Activated gamma-delta T cell (primary cell): ENCODE measurements around the gene ANAPC15.

ENCODE experiments used
- DNase-seq: peaks from one replicate; lab custom pipeline; 2025; lab: John Stamatoyannopoulos, UW

The ANAPC15 gene

GRCh38 chr11:72124046-72124445, 11.6 kb upstream of the ANAPC15 start:
- DNase-seq: no peak

DNA sequence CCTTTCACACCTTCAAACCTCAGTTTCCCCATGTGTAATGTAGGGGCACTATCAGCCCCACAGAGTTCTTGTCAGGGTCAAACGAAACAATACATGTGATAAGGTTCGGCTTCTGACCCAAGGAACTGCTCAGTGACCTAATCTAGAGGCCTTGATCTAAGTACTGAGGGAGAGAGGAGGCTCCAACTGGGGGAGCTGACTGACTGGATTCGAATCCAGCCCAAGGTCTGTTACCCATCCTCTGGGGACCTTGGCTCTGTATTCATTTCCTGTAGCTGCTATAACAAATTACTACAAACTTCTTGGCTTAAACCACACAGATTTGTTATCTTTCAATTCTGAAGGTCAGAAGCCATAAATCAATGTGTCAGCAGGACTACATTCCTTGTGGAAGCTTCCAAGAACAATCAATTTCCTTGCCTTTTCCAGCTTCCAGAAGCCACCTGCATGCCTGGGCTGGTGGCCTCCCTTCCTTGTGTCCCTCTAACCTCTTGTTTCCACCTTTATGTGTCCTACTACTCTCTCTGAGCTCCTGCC, 10.7 kb upstream of the ANAPC15 start:
- DNase-seq: no peak

GRCh38 chr11:72122607-72123006, 10.1 kb upstream of the ANAPC15 start:
- no peak for DNase-seq

- no peak for DNase-seq
These were observed 8.4 kb upstream of the ANAPC15 start for GRCh38 chr11:72120930-72121329.

GRCh38 chr11:72119198-72119597, 6.7 kb upstream of the ANAPC15 start:
- DNase-seq: no peak

DNA sequence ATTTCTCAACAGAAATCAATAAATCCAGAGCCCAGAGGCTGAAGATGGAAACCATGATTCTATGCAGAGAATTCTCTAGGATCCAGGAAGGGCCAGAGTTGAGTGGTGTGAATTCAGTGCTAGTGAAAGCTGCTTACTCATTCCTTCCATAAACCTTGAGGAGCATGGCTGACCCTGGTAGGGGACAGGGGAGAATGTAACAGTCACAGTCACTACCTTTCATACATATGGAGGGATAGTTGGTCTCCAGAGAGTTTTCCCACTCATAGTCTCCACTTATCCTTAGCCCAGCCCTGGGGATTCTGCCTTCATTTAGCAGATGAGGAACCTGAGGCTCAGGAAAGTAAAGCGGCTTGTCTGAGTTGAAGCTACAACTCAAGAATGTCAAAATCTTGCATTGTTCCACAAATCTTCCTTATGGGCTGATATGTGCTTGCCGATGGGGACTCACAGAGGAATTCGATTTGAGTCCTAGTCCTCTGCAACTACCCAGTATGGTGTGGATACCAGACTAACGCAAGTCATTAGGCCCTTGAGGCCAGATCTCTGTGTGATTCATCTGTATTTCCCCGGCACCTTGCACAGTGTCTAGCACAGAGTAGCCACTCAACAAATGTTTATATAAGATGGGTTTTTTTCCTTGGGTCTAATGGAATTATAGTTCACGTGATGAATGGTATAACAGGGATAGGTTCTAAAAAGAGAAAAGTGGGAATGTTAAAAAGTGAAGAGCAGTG, 3.7 kb upstream of the ANAPC15 start:
- no peak for DNase-seq

- DNase-seq: no peak
These were observed 2.1 kb upstream of the ANAPC15 start for GRCh38 chr11:72114570-72114969.

DNA sequence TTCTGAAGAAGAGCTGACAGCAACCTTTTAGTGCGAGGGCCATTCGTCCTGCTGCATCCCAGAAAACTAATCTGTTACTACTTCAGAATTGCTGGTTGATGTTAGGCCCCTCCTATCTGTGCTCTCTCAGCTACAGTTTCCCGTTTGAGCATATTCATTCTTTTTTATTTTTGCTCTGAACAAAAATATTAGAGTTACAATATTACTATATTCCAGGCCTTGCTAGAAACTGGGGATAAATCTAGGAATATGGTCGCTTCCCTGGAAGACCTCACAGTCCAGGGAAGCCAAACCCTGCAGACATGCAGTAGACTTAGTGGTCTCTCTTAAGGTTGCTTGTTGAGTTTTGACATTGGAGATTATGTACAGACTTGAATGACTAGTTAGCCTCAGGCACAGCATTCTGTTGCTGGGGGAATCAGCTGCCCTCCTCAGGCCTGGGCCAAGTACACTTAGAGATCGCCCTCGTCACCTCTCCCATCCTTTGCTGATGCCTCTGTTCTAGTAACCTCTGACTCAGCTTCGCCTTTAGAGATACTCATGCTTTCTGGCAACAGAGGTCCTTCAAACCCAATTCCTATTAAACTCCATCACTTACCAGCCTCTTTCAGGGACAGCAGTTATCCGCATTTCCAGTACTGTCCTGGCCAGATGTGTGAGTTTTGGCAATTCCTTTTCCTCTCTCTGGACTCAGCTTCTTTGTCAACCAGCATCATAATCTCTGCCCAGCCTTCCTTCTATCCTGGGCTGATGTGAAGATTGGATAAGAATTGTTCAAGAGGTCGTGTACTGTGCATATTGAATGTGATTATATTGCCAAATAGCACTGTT, 698 bp upstream of the ANAPC15 start:
- DNase-seq: no peak

- DNase-seq: no peak
These were observed 974 bp downstream of the ANAPC15 start for GRCh38 chr11:72111300-72112142.

GRCh38 chr11:72105888-72106287, 6.6 kb downstream of the ANAPC15 start, which contains the start of gene TOMT:
TSS of gene TOMT (plus strand) at chr11:72105924. CDS start at chr11:72105952, 28 bp downstream.
- no peak for DNase-seq

GRCh38 chr11:72103754-72104167, 8.7 kb downstream of the ANAPC15 start:
- DNase-seq: no peak

- DNase-seq: peak; percentile 89
These were observed 9.3 kb downstream of the ANAPC15 start, which contains the start of gene LAMTOR1 for GRCh38 chr11:72102946-72103753. TSS of gene LAMTOR1 (minus strand) at chr11:72103297. CDS start at chr11:72103224, 73 bp downstream.

DNA sequence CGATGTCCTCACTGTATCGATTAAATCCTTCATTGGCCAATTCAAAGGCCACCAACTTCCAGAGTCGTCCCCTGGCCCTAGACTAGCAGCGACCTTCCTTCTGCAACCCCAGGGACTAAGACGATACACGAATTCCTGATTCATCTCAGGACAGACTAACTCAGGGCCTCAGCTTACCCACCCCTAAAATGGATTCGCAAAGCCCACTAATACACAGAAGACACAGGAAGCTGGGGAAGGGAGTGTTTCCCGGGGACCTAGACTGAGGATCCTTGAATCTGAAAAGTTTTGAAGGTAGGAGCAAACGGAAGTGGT, 9.9 kb downstream of the ANAPC15 start:
- no peak for DNase-seq

GRCh38 chr11:72102162-72102561, 10.3 kb downstream of the ANAPC15 start:
- no peak for DNase-seq

DNA sequence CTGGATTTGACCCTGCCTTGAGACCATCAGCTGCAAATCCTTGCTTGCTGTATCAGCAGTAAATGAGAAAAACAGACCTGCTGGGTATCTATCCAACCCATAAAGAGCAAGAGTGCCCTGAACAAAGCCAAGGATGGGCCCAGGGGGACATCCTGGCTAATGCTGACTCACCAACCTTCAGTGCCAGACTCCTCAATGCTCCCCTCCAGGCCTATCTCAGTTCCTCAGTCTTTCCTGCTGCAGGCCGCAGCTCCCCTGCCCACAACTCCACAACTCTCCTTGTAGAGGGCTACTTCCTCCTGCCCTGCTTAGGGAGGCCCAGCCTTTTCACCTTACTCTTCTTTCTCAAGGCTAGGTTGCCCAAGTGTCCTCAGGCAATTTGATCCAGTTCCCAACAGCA, 12.0 kb downstream of the ANAPC15 start:
- no peak for DNase-seq

DNA sequence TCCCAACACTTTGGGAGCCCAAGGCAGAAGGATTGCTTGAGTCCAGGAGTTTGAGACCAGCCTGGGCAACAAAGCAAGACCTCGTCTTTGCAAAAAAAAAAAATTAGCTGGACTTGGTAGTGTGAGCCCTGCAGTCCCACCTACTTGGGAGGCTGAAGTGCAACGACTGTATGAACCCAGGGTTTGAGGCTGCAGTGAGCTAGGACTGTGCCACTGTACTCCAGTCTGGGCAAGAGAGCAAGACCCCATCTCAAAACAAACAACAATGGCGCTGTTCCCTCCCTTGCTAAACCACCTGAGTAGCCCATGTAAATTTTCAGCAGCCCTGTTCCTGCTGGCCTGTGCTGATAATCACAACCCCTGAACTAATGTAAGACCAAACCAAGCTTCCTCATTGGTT, 12.5 kb downstream of the ANAPC15 start:
- no peak for DNase-seq

DNA sequence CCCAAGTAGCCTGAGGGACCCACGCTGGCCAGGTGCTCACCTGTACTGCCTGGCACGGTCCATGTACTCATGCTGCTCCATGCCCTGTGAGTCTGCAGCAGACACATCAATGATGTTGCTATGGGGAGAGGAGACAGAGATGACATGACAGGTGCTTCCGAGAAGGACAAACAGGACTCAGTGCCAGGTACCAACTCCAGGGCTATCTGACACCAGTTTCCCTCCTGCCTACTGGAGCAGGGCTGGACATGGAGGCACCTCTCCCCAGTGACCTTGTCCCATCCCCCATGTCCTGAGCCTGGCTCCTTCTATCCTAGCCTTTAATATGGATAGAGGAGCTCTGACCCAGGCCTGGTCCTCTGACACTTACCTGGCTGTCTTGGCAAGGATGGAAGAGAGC, 13.8 kb downstream of the ANAPC15 start:
- no peak for DNase-seq

- no peak for DNase-seq
These were observed 21.2 kb downstream of the ANAPC15 start for GRCh38 chr11:72091292-72091691.

- no peak for DNase-seq
These were observed 24.3 kb downstream of the ANAPC15 start for GRCh38 chr11:72088076-72088808.

DNA sequence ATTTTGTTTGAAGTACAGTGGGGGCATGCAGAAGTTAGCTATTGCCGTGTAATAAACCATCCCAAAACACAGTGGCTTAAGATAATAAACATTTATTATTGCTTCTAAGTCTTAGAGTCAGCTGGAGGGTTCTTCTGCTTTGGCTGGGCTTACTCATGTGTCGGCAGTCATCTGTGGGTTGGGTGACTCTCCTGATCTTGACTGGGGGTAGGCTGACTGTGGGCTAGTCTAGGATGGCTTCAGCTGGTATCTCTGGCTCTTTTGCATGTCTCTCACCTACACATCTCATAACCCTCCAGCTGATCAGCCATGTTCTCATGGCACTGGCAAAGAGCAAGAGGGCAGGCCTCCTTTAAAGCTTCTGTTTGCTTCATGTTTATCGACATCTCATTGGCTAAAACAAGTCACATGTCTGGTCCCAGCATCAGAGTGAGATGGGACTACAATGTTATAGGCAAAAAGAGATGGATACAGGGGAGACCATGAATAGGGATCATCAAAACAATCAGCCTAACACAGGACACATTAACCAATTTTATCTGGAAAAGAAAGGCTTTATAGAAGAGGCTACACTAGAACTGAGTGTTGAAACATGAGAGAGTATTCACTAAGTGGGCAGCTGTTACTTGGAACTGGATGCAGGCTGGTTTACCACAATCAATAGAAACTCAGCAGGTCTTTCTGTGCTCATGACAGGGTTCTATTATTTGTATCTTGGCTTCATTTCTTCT, 26.7 kb downstream of the ANAPC15 start:
- DNase-seq: no peak
